AG09309 (cell line): Measurements from ENCODE around the gene MAP3K7CL.

Experiments
- DNase-seq: peaks from one replicate; pipeline ENCODE4 v3.0.0-alpha.2; 2010; ENCODE audit warnings: low read depth
- H3K4me3 ChIP-seq: 2 replicates; pipeline ENCODE4 v1.5.1; 2011; ENCODE audit warnings: mild to moderate bottlenecking, low read depth, low read length, moderate library complexity; ENCODE audit not compliant: control insufficient read depth
- TF ChIP-seq, protein P1 (sequence below): IDR thresholded peaks from 2 replicates; pipeline ENCODE4 v1.5.1; 2011; ENCODE audit warnings: mild to moderate bottlenecking, low read depth, low read length, inconsistent platforms; ENCODE audit not compliant: insufficient read depth, control insufficient read depth; ENCODE audit errors: missing control alignments

Gene MAP3K7CL

DNA sequence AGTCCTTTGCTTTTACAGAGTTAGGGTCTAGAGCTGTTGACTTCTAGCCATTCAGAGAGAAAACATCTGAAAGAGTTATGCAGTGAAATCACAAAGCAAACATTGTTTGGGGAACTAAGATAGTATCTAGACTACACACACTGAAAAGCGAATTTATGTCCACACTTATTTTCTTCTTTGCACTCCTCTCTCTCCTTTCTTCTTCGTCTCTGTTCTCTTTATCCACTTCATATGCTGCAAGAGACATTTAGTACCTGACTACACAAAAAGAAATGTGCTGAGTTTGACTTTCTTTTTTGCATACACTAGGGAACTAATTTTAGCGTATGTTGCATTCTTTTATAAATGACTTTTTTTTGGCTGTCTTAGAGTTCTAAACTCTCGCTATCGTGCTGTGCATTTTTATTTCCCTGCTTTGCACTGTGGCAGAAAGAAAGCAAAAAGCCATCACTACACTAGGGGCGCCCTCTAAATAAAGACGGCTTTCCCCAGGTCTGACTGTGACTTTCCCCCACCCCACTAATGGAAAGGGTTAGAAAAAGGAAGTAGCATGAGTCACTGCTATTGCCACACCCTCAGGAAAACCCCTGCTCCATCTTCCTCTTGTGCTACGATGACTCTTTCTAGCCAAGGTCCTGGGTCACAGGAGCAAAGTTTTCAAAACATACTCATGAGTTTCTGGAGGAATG lies 65.7 kb downstream of the MAP3K7CL start:
- H3K4me3 ChIP-seq, result peak overlapping the region; percentile 17
- no peak for DNase-seq
- TF ChIP-seq, protein P1, sequence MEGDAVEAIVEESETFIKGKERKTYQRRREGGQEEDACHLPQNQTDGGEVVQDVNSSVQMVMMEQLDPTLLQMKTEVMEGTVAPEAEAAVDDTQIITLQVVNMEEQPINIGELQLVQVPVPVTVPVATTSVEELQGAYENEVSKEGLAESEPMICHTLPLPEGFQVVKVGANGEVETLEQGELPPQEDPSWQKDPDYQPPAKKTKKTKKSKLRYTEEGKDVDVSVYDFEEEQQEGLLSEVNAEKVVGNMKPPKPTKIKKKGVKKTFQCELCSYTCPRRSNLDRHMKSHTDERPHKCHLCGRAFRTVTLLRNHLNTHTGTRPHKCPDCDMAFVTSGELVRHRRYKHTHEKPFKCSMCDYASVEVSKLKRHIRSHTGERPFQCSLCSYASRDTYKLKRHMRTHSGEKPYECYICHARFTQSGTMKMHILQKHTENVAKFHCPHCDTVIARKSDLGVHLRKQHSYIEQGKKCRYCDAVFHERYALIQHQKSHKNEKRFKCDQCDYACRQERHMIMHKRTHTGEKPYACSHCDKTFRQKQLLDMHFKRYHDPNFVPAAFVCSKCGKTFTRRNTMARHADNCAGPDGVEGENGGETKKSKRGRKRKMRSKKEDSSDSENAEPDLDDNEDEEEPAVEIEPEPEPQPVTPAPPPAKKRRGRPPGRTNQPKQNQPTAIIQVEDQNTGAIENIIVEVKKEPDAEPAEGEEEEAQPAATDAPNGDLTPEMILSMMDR, result peak; percentile 50

DNA sequence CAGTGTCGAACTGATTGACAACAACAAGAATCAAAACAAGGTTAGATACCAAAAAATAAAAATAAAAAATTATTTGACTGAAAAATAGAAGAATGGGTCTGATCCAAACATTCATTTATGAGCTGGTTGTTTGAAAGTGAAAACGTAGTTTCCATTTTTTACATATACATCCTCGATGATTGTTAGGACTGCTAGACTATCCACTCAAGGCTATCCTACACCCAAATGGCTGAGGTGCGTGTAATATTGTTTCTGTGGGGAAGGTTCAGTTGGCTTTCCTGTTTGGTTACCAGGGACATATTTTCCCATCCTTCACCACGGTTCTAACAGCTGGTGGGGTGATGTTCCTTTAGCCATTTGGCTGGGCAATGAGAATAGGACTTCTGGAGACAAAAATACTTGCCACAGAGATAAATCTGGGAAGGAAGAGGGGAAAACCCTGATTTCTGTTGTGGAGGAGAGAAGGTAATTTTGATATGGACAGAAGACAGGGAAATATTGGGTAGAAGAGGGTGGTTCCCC lies 66.3 kb downstream of the MAP3K7CL start:
- TF ChIP-seq, protein P1, result no peak
- no peak for DNase-seq
- no peak overlapping the region for H3K4me3 ChIP-seq

DNA sequence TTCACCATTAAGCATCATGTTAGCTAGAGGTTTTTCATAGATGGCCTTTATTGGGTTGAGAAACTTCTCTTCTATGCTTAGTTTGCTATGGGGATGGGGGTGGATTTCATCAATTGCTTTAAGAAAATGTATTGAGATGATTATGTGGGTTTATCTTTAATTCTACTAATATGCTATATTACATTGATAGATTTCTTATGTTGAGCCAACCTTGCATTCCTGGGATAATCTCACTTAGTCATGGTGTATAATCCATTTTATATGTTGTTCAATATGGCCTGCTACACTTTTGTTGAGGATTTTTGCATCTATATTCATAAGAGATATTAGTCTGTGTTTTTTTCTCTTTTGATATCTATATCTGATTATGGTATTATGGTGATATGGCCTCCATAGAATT lies 70.7 kb downstream of the MAP3K7CL start:
- TF ChIP-seq, protein P1, result no peak
- DNase-seq, result no peak
- no peak overlapping the region for H3K4me3 ChIP-seq

DNA sequence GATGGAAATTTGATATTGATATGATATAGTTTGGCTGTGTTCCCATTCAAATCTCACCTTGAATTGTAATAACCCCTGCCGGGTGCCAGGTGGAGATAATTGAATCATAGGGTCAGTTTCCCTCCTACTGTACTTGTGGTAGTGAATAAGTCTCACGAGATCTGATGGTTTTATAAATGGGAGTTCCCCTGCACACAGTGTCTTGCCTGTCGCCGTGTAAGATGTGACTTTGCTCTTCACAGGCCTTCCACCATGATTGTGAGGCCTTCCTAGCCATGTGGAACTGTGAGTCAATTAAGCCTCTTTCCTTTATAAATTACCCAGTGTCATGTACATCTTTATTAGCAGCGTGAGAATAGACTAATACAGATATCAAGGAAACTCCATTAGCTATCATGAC lies 74.6 kb downstream of the MAP3K7CL start:
- TF ChIP-seq, protein P1, result no peak
- no peak for DNase-seq
- no peak overlapping the region for H3K4me3 ChIP-seq

DNA sequence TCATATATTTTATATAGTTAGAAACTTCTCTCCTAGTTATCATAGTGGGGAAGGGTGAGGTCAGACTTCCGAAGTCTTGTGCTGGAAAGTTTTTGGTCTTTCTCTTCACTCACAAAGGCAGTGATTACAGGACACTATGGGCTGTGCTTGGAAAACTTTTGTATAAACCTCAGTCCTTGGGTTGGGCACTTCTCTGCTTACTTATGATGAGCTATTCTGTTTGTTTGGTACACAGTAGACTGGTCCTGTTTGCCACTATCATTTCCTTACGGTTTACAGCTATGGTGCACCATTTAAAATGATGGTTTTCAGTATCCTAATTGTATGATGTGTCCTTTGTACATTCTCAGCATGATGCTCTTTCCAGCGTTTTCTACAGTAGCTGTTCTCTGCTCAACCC lies 75.5 kb downstream of the MAP3K7CL start:
- TF ChIP-seq, protein P1, result no peak
- H3K4me3 ChIP-seq, result no peak overlapping the region
- no peak for DNase-seq

DNA sequence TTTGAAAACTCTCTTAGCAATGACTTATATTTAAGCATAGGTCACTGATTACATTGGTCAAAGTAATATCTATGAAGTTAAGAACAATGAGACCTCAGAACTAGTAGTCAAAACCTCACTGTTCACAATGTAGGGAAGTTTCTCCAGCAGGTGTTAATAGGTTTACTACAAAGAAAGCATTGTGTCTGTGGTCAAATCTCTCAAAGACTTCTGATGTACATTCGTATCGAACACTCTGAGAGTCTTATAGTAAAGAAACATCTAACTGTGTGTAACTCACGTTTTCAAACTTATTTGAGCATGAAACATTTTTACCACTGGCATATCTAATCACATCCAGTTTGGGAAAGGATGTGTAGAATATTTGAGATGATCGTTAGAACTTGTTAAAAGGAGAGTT lies 76.0 kb downstream of the MAP3K7CL start:
- no peak for DNase-seq
- no peak overlapping the region for H3K4me3 ChIP-seq
- TF ChIP-seq, protein P1, result no peak
